KOPT-K1 (cell line): ENCODE measurements around the gene BRPF3.
"Not testable (repeated sequence)": the region's sequence is repeated elsewhere in the genome, so short reads cannot be mapped to it uniquely, and the experiment has no call there.

Source experiments
- H3K27ac ChIP-seq: fragments of 200-600 bp; sonication (generic); 2 replicates; pipeline ENCODE4 v1.5.1; 2016; ENCODE audit warnings: antibody characterized with exemption, mild to moderate bottlenecking, low read depth, low read length; ENCODE audit not compliant: poor library complexity, severe bottlenecking
- H3K36me3 ChIP-seq: fragments of 200-600 bp; sonication (generic); 2 replicates; pipeline ENCODE4 v1.5.1; 2017; ENCODE audit warnings: antibody characterized with exemption, mild to moderate bottlenecking, low read length, moderate library complexity; ENCODE audit not compliant: insufficient read depth
- H3K9me3 ChIP-seq: fragments of 200-600 bp; sonication (generic); 2 replicates; pipeline ENCODE4 v1.5.1; 2017; ENCODE audit warnings: antibody characterized with exemption, low read length, mild to moderate bottlenecking; ENCODE audit not compliant: insufficient read depth, poor library complexity, severe bottlenecking

Gene BRPF3

GRCh38 chr6:36216559-36216958 lies 20.0 kb downstream of the BRPF3 start:
- H3K9me3 ChIP-seq = no peaks in the 10 kb centered on the region
- no peak overlapping the region for H3K27ac ChIP-seq
- peaks cover 98% of the 10 kb centered on the region for H3K36me3 ChIP-seq

DNA sequence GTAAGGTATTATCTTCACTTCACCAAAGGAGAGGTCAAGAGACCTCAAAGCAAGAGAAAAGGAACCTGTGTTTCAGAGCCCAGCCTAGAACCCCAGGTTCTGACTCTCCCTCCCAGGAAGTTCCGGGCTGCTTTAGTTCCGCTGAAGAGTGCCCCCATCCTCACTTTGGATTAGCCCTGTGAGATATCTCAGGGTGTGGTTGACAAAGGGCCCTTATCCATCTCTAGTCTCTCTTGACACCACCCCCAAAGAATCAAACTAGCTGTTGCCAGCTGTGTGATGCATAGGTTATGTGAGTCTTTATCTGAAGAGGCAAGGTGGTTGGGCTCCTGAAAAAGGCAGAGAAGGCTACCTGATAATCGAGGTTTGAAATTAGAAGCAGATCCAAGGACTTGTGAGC lies 20.6 kb downstream of the BRPF3 start:
- peaks cover 98% of the 10 kb centered on the region for H3K36me3 ChIP-seq
- no peaks in the 10 kb centered on the region for H3K9me3 ChIP-seq
- H3K27ac ChIP-seq = no peak overlapping the region

DNA sequence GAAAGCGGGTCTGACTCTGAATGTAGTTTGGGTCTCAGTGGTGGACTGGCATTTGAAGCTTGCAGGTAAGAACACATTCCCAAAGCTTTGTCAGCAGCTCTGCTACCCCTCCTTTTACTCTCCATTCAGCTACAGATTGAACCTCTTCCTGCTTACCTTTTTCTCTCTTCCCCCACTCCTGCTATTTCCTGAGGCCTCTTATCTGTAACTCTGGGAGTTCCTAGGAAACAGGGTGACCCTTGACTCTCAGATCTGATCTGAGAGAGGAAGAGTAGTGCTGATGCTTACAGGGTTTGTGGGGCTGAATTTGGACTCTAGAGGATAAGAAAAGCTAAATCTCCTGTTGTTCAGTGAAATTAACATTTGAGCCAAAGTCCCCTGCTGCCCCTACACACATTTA lies 21.4 kb downstream of the BRPF3 start:
- no peaks in the 10 kb centered on the region for H3K9me3 ChIP-seq
- no peak overlapping the region for H3K27ac ChIP-seq
- peaks cover 99% of the 10 kb centered on the region for H3K36me3 ChIP-seq

DNA sequence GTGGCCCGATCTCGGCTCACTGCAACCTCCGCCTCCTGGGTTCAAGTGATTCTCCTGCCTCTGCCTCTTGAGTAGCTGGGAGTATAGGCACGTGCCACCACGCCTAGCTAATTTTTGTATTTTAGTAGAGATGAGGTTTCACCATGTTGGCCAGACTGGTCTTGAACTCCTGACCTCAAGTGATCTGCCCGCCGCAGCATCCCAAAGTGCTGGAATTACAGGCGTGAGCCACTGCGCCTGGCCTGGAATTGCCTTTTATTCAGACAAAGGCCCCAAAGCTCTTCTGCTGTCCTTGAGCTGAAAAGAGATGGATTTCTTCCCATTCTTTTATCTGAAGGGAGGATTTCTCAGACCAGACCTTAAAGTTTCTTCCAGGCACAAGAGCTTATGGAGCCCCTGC lies 22.0 kb downstream of the BRPF3 start:
- not testable (repeated sequence) for H3K27ac ChIP-seq, H3K9me3 ChIP-seq
- H3K36me3 ChIP-seq = peaks cover 99% of the 10 kb centered on the region

GRCh38 chr6:36219081-36219480 lies 22.5 kb downstream of the BRPF3 start:
- Histone ChIP-seq H3K27ac (no peak overlapping the region), H3K9me3 (no peaks in the 10 kb centered on the region), H3K36me3 (peaks cover 95% of the 10 kb centered on the region)

DNA sequence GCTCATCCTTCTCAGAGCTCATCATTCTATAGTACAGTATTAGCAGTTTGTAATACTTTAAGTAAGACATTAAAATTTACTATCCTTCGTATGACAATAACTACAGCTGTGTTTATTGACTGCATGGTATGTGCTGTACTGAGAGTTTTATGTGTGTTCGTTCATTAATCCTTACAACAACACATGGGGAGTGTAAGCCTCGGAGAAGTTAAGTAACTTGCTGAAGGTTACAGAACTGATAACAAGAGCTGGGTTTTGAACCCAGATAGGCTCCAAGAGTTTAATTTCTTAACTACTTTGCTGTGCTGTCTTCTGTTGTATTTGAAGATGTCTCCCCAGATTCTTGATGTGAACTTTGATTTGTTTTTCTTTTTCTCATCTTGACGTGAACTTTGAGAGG lies 23.7 kb downstream of the BRPF3 start:
- H3K27ac ChIP-seq = no peak overlapping the region
- H3K9me3 ChIP-seq = no peaks in the 10 kb centered on the region
- H3K36me3 ChIP-seq = peaks cover 95% of the 10 kb centered on the region

- Histone ChIP-seq H3K36me3 (peaks cover 95% of the 10 kb centered on the region), H3K27ac (no peak overlapping the region), H3K9me3 (no peaks in the 10 kb centered on the region)
Measured at GRCh38 chr6:36221674-36222073, 25.1 kb downstream of the BRPF3 start.

GRCh38 chr6:36222924-36223323 lies 26.4 kb downstream of the BRPF3 start:
- peaks cover 94% of the 10 kb centered on the region for H3K36me3 ChIP-seq
- no peaks in the 10 kb centered on the region for H3K9me3 ChIP-seq
- H3K27ac ChIP-seq = no peak overlapping the region

GRCh38 chr6:36223706-36224105 lies 27.2 kb downstream of the BRPF3 start:
- no peak overlapping the region for H3K27ac ChIP-seq
- peaks cover 94% of the 10 kb centered on the region for H3K36me3 ChIP-seq
- H3K9me3 ChIP-seq = no peaks in the 10 kb centered on the region

- no peak overlapping the region for H3K27ac ChIP-seq
- no peaks in the 10 kb centered on the region for H3K9me3 ChIP-seq
- H3K36me3 ChIP-seq = peaks cover 94% of the 10 kb centered on the region
Measured at GRCh38 chr6:36224918-36225461, 28.4 kb downstream of the BRPF3 start.

- no peaks in the 10 kb centered on the region for H3K9me3 ChIP-seq
- no peak overlapping the region for H3K27ac ChIP-seq
- peaks cover 94% of the 10 kb centered on the region for H3K36me3 ChIP-seq
Measured at GRCh38 chr6:36226438-36227047, 30.0 kb downstream of the BRPF3 start.

DNA sequence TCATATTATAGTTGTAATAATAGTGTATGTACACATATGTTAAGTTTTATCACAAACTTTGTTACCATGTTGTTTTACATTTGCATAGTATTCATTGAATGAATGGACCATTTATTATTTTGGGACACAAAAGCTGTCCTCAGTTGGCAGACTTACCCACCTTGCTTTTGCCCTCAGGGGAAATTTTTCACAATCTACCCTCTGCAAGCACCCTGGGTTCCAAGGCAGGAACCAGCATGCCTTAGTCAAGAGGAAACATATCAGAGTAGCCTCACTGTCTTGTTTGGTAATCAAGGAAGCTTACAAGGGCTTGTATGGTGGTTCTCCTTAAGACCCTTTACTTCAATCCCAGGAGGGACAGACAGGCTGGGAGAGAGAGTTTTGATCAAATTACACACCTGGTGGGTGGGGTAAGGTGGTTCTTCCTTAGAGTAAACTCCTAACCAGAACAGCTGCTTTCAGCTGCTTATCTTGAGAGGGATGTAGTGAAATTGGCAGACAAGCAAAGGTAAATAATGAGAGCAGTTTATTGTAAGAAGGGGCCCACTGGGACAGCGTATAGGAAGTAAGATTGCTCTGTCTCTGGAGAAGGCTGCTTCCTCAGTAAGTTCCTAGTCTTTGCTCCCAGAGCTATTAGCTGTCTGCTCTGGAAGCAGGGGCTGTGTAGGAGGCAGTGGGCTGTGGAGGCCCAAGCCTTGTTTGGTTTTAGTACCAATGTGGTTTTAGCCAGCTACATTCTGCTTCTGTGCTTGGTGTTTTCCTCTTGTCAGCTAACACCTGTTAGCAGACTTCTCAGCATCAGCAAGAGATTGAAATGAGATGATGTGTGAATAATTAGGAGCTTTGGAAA lies 31.1 kb downstream of the BRPF3 start:
- Histone ChIP-seq H3K27ac (no peak overlapping the region), H3K36me3 (peaks cover 90% of the 10 kb centered on the region), H3K9me3 (no peaks in the 10 kb centered on the region)

DNA sequence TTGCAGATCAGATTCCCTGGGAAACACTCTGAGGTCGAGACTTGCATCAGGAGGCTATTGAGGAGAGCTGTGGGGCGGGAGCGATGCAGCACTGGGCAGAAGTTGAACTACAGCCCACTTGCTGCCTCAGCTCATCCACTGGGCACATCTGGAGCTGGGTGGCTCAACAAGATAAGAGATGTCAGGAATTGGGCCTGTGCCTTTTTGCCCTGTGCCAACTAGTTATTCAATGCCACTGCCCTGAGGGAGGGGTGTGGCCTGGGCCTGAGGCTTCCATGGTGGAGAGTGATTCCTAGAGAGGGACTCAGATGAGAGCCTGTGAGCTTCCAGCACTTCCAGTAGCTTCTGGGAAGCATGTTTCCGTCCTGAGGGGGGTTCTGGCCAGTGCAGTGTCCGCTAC lies 32.7 kb downstream of the BRPF3 start:
- Histone ChIP-seq H3K27ac (no peak overlapping the region), H3K36me3 (peaks cover 90% of the 10 kb centered on the region), H3K9me3 (no peaks in the 10 kb centered on the region)

GRCh38 chr6:36230371-36230770 lies 33.8 kb downstream of the BRPF3 start:
- Histone ChIP-seq H3K9me3 (no peaks in the 10 kb centered on the region), H3K27ac (no peak overlapping the region), H3K36me3 (peaks cover 79% of the 10 kb centered on the region)

GRCh38 chr6:36232172-36232571 lies 35.6 kb downstream of the BRPF3 start:
- H3K36me3 ChIP-seq = peaks cover 62% of the 10 kb centered on the region

GRCh38 chr6:36235309-36235708 lies 38.8 kb downstream of the BRPF3 start:
- no peaks in the 10 kb centered on the region for H3K9me3 ChIP-seq
- H3K36me3 ChIP-seq = peaks cover 31% of the 10 kb centered on the region
- H3K27ac ChIP-seq = no peak overlapping the region

More at GRCh38 chr6:36232172-36232571, 35.6 kb downstream of the BRPF3 start:
- Histone ChIP-seq H3K27ac (no peak overlapping the region), H3K9me3 (no peaks in the 10 kb centered on the region)
